Ovary (tissue), 9 donors: Measurements from ENCODE around the gene THADA. TPM values are rescaled to one million over a fixed set of nuclear protein-coding genes. Genes with fewer than 3 reads are reported as not detected.

Experiments used
- DNase-seq, 5 donors: peaks; one replicate each; pipeline ENCODE4 v3.0.0-alpha.2; 2019 to 2020
- H3K27ac ChIP-seq, 2 donors: fragments of 200-600 bp; one replicate each; pipeline versions ENCODE4 v1.5.1 to v1.8.0; 2019 to 2022
- H3K27me3 ChIP-seq: fragments of 200-600 bp; one replicate; pipeline ENCODE4 v1.8.0; 2022
- H3K36me3 ChIP-seq: fragments of 200-600 bp; sonication (generic); one replicate; pipeline ENCODE4 v1.5.1; 2019
- H3K4me1 ChIP-seq: one replicate; pipeline ENCODE4 v1.8.1; 2013; ENCODE audit warnings: mild to moderate bottlenecking, moderate library complexity; ENCODE audit not compliant: insufficient read depth
- H3K4me3 ChIP-seq: fragments of 200-600 bp; sonication (generic); one replicate; pipeline ENCODE4 v1.5.1; 2017
- H3K9me3 ChIP-seq, 2 donors: fragments of 200-600 bp in 1 of 2; sonication (generic) in 1 of 2; one replicate each; pipeline versions ENCODE4 v1.5.1 to v1.8.1; 2013 to 2019; ENCODE audit warnings: mild to moderate bottlenecking in 1 of 2, moderate library complexity in 1 of 2
- EP300 ChIP-seq: sonication (generic); formaldehyde crosslinking; IDR thresholded peaks from one replicate; pipeline ENCODE4 v1.6.1; 2017; ENCODE audit warnings: antibody characterized with exemption
- POLR2A ChIP-seq: fragments of 450-650 bp; IDR thresholded peaks from one replicate; pipeline ENCODE4 v1.6.1; 2017; ENCODE audit warnings: antibody characterized with exemption, mild to moderate bottlenecking, moderate library complexity
- WGBS, 3 donors: extraction: QIAGEN DNeasy Blood & Tissue Kit in 1 of 3; methylation state at CpG; one replicate each; pipeline versions ENCODE4 v1.1.5 to v1.1.7; 2013 to 2017; 5-methylcytosine and 5-hydroxymethylcytosine counted together
- intact Hi-C, 4 donors: fragments of 100-400 bp; cut with DNase I; formaldehyde crosslinking; loops; one replicate each; pipeline versions ENCODE4 v1.11.0 to v1.15.1; 2022 to 2023
- polyA plus RNA-seq, 2 donors: library from polyadenylated mRNA; stranded (reverse); fragments of 200-250 nt in 1 of 2; fragments of 350-450 nt in 1 of 2; fragmentation: Illumina TruSeq in 1 of 2; extraction: RNeasy Lipid Tissue Mini Kit (QIAGEN cat#74804) in 1 of 2; gene quantifications; one replicate each; pipeline ENCODE4 v1.2.3, GENCODE V29; 2013 to 2014
- total RNA-seq, 7 donors: library from RNA; depleted of rRNA in 2 of 7; stranded (reverse); fragments of >200 nt in 2 of 7; fragmentation: NEBNext Ultra II Directional in 3 of 7; extraction: Animal tissue kit (Norgen Biotek cat#: 25700) in 3 of 7; gene quantifications; one replicate each; pipeline versions ENCODE4 v1.1.0 to v1.2.4, GENCODE V29; 2016 to 2023
- TF ChIP-seq, protein P1 (sequence below), 3 donors: fragments of 450-650 bp in 2 of 3; fragments of 200-600 bp in 1 of 3; IDR thresholded peaks; one replicate each; pipeline versions ENCODE4 v1.5.1 to v1.8.0; 2016 to 2022; ENCODE audit warnings: antibody characterized with exemption in 3 of 3, mild to moderate bottlenecking in 1 of 3
- donor health status: DM: no; HTN: no; CAD: no; lungs with moderate emphysema.
- donor health status: DM: no; HTN: no; CAD: no.
- donor health status: Bipolar disorder and iron deficiency.
- donor health status: DM: yes; HTN: yes; CAD: no.
- donor health status: DM: no; HTN: no; CAD: no.
- donor health status: DM: yes; HTN: yes; CAD: no.

The THADA gene
- total and polyA plus RNA-seq, 9 donors, result 14.0 to 46.8 (median 28.6) TPM

GRCh38 chr2:43592443-43592842, 3.4 kb downstream of the THADA start:
- Histone ChIP-seq H3K4me1 (peaks cover 3% of the 10 kb centered on the region), H3K9me3 (no peaks in the 10 kb centered on the region), H3K4me3 (no peak overlapping the region), H3K36me3 (no peaks in the 10 kb centered on the region), H3K27me3 (no peaks in the 10 kb centered on the region), H3K27ac (no peak overlapping the region)
- no peak for DNase-seq
- intact Hi-C loops, result no loop called here
- no peak for TF ChIP-seq EP300
- TF ChIP-seq POLR2A, result no peak
- TF ChIP-seq, protein P1, sequence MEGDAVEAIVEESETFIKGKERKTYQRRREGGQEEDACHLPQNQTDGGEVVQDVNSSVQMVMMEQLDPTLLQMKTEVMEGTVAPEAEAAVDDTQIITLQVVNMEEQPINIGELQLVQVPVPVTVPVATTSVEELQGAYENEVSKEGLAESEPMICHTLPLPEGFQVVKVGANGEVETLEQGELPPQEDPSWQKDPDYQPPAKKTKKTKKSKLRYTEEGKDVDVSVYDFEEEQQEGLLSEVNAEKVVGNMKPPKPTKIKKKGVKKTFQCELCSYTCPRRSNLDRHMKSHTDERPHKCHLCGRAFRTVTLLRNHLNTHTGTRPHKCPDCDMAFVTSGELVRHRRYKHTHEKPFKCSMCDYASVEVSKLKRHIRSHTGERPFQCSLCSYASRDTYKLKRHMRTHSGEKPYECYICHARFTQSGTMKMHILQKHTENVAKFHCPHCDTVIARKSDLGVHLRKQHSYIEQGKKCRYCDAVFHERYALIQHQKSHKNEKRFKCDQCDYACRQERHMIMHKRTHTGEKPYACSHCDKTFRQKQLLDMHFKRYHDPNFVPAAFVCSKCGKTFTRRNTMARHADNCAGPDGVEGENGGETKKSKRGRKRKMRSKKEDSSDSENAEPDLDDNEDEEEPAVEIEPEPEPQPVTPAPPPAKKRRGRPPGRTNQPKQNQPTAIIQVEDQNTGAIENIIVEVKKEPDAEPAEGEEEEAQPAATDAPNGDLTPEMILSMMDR (IDR thresholded peaks at IDR 0.05), result no peak

DNA sequence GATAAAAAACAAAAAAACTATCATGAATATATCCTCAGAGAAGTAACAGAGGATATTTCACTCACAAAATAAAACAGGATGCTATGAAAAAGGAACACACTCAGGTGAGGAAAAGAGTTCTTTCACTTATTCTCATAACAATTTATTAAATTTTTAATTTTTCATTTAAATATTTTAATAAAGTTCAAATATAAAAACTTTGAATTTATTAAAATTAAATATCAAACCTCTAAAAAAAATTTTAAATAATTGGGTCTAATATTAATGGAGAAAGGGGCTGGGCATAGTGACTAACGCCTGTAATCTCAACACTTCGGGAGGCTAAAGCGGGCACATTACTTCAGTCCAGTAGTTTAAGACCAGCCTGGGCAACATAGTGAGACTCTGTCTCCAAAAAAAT, 10.1 kb downstream of the THADA start:
- Histone ChIP-seq H3K36me3 (no peaks in the 10 kb centered on the region), H3K4me3 (no peak overlapping the region), H3K4me1 (no peaks in the 10 kb centered on the region), H3K27ac (no peak overlapping the region), H3K9me3 (no peaks in the 10 kb centered on the region), H3K27me3 (no peaks in the 10 kb centered on the region)
- WGBS, 3 donors, result 94 to 97% (median 95%) methylated on average over 3 of the region's 3 CpGs
- intact Hi-C loops, result no loop called here
- TF ChIP-seq, protein P1 (IDR thresholded peaks at IDR 0.05), result no peak
- TF ChIP-seq POLR2A, result no peak
- TF ChIP-seq EP300, result no peak
- DNase-seq, result no peak

DNA sequence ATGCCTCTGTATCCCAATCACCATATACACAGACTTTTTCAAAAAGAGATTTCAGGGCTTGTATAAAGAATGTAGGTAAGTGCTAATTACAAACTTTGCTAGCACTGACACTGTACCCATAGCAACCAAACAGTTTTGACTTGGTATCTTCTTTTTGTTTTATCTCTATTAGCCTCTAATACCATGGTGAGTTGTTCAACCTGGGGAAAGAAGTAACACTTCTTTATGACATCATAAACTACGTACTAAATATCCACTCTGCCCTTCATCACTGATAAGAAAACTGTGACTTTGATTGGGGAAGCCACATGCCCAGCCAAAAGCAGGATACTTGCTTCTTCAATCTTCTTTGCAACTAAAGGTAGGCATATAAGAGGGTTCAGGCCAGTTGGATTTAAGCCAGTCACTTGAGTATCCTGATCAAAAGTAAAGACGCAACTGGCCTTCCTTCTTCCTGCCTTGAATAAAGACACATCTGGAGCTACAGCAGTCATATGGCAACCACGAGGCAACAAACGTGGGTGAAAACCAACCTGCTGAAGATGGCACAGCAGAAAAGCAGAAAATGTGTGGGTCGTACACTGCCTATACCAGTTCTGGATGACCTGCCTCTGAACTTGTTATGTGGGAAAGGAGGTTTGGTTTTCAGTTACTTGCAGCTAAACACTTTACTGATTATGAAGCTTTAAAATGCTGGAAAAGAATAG, 16.4 kb downstream of the THADA start:
- Histone ChIP-seq H3K4me1 (no peaks in the 10 kb centered on the region), H3K36me3 (no peaks in the 10 kb centered on the region), H3K27ac (no peak overlapping the region), H3K27me3 (no peaks in the 10 kb centered on the region), H3K9me3 (no peaks in the 10 kb centered on the region), H3K4me3 (no peak overlapping the region)
- intact Hi-C loops, result loop anchor here in 1 of 4 donors (10.0 kb wide), 1 partner anchor 755 kb away; no protein-coding TSS in a partner anchor
- 89 to 90% (median 90%) methylated on average over 5 of the region's 5 CpGs for WGBS, 3 donors
- TF ChIP-seq, protein P1 (IDR thresholded peaks at IDR 0.05), result no peak
- no peak for TF ChIP-seq EP300
- TF ChIP-seq POLR2A, result no peak
- no peak for DNase-seq

- 28 to 31% (median 30%) methylated on average over 8 of the region's 8 CpGs for WGBS, 3 donors
- intact Hi-C loops, result loop anchor here in 1 of 4 donors (10.0 kb wide), 1 partner anchor 752 kb away; no protein-coding TSS in a partner anchor
These were observed 18.6 kb downstream of the THADA start for GRCh38 chr2:43576981-43577892.

More at GRCh38 chr2:43576981-43577892, 18.6 kb downstream of the THADA start:
- Histone ChIP-seq H3K27me3 (no peaks in the 10 kb centered on the region), H3K4me3 (no peak overlapping the region), H3K9me3 (no peaks in the 10 kb centered on the region), H3K4me1 (no peaks in the 10 kb centered on the region), H3K27ac (no peak overlapping the region), H3K36me3 (no peaks in the 10 kb centered on the region)
- peak in 3 of 5 donors; percentile 23 to 59 (median 38) for DNase-seq
- no peak for TF ChIP-seq POLR2A
- TF ChIP-seq, protein P1 (IDR thresholded peaks at IDR 0.05), result peak; percentile 53 to 77 (median 72)
